ENCODE measurements around the gene LNP1.

DNA sequence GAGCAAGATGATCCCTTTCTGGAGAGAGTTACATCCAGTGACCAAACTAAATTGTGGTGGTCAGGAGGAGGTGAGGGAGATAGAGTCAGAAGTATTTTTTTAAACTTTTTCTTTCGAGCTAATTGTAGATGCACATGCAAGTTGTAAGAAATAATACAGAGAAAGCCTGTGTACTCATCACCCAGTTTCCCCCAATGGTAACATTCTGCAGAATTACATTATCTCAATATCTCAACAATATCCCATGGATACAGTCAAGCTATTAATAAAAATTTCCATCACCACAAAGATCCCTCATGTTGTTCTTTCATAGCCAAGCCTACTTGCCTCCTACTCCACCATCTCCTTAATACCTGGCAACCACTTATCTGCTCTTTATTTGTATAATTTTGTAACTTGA, 87.8 kb downstream of the LNP1 start:
- TF ChIP-seq CTCF (IDR thresholded peaks at IDR 0.05; ENCODE audit: poor library complexity) (no peak), EZH2 (IDR thresholded peaks at IDR 0.05; ENCODE audit: borderline replicate concordance) (no peak), EZH2phosphoT487 (IDR thresholded peaks at IDR 0.05; ENCODE audit: low read depth, severe bottlenecking, unreplicated experiment) (no peak)

Measured in hepatocyte (in vitro differentiated cells).